ENCODE data around the gene SLCO3A1. TPM values are rescaled to one million over a fixed set of nuclear protein-coding genes. Genes with fewer than 3 reads are reported as not detected.

SLCO3A1 gene
- total and polyA plus RNA-seq, 4 donors, result 1.6 to 3.6 (median 2.4) TPM

- Histone ChIP-seq H3K27me3 (ENCODE audit: control insufficient read depth in 4 of 4, insufficient read depth in 4 of 4, low read length in 3 of 4) (no peaks in the 10 kb centered on the region), H3K9ac (ENCODE audit: low read depth in 1 of 2, low read length in 2 of 2) (no peak overlapping the region), H3K4me3 (ENCODE audit: low read depth in 1 of 3, low read length in 3 of 3) (no peak overlapping the region), H3K4me1 (ENCODE audit: control insufficient read depth in 4 of 4, insufficient read depth in 4 of 4, low read length in 3 of 4) (no peaks in the 10 kb centered on the region), H3K27ac (ENCODE audit: low read depth in 1 of 2, low read length in 2 of 2) (no peak overlapping the region), H3K9me3 (ENCODE audit: control insufficient read depth in 4 of 4, low read length in 3 of 4) (no peaks in the 10 kb centered on the region), H3K36me3 (ENCODE audit: control insufficient read depth in 4 of 4, insufficient read depth in 3 of 4, low read depth in 1 of 4, low read length in 3 of 4) (no peaks in the 10 kb centered on the region)
- TF ChIP-seq FOXA1 (IDR thresholded peaks at IDR 0.05), result no peak
- no peak for TF ChIP-seq YY1 (IDR thresholded peaks at IDR 0.05)
- no peak for TF ChIP-seq FOXA2 (IDR thresholded peaks at IDR 0.05)
- TF ChIP-seq HNF4G (IDR thresholded peaks at IDR 0.05), result no peak
- no peak for TF ChIP-seq JUND (IDR thresholded peaks at IDR 0.05)
- TF ChIP-seq GABPA (IDR thresholded peaks at IDR 0.05 in 1 of 2, conservative IDR thresholded peaks at IDR 0.05 in 1 of 2), result no peak
- 66% methylated on average over 8 of the region's 8 CpGs for WGBS
- DNase-seq (ENCODE audit: low spot score), result no peak
Measured at GRCh38 chr15:92033723-92034122, 180.2 kb downstream of the SLCO3A1 start.

- H3K27me3 ChIP-seq (ENCODE audit: control insufficient read depth in 4 of 4, insufficient read depth in 4 of 4, low read length in 3 of 4), result no peaks in the 10 kb centered on the region
- H3K9me3 ChIP-seq (ENCODE audit: control insufficient read depth in 4 of 4, low read length in 3 of 4), result no peaks in the 10 kb centered on the region
- H3K36me3 ChIP-seq (ENCODE audit: control insufficient read depth in 4 of 4, insufficient read depth in 3 of 4, low read depth in 1 of 4, low read length in 3 of 4), result no peaks in the 10 kb centered on the region
- DNase-seq (ENCODE audit: low spot score), result no peak
- H3K4me1 ChIP-seq (ENCODE audit: control insufficient read depth in 4 of 4, insufficient read depth in 4 of 4, low read length in 3 of 4), result no peaks in the 10 kb centered on the region
- TF ChIP-seq GABPA (IDR thresholded peaks at IDR 0.05 in 1 of 2, conservative IDR thresholded peaks at IDR 0.05 in 1 of 2) (no peak), RXRA (IDR thresholded peaks at IDR 0.05) (no peak), SP1 (IDR thresholded peaks at IDR 0.05) (no peak), JUND (IDR thresholded peaks at IDR 0.05) (no peak), MAX (IDR thresholded peaks at IDR 0.05) (no peak), FOXA2 (IDR thresholded peaks at IDR 0.05) (no peak), ATF3 (IDR thresholded peaks at IDR 0.05) (no peak), YY1 (IDR thresholded peaks at IDR 0.05) (no peak), EGR1 (IDR thresholded peaks at IDR 0.05; ENCODE audit: low read depth in 2 of 2) (no peak), REST (IDR thresholded peaks at IDR 0.05) (no peak), TAF1 (conservative IDR thresholded peaks at IDR 0.05) (no peak), ZBTB33 (IDR thresholded peaks at IDR 0.05) (no peak), NR2F2 (IDR thresholded peaks at IDR 0.05) (no peak), HNF4G (IDR thresholded peaks at IDR 0.05) (no peak), CTCF (IDR thresholded peaks at IDR 0.05; ENCODE audit: low read depth, low read length, missing input control) (no peak), RAD21 (IDR thresholded peaks at IDR 0.05) (no peak), FOXA1 (IDR thresholded peaks at IDR 0.05) (no peak), HNF4A (conservative IDR thresholded peaks at IDR 0.05) (no peak)
- no peak overlapping the region for H3K27ac ChIP-seq (ENCODE audit: low read depth in 1 of 2, low read length in 2 of 2)
- 91% methylated on average over 7 of the region's 7 CpGs for WGBS
- no peak overlapping the region for H3K4me3 ChIP-seq (ENCODE audit: low read depth in 1 of 3, low read length in 3 of 3)
- H3K9ac ChIP-seq (ENCODE audit: low read depth in 1 of 2, low read length in 2 of 2), result no peak overlapping the region
Measured at GRCh38 chr15:92034227-92034626, 180.7 kb downstream of the SLCO3A1 start.
